C4-2B (cell line): ENCODE data around the gene CTIF.

Source experiments
- ZFX ChIP-seq: fragments of 450-650 bp; IDR thresholded peaks from 2 replicates; pipeline ENCODE4 v1.6.1; 2017
- TF ChIP-seq, protein P1 (sequence below): fragments of 450-650 bp; conservative IDR thresholded peaks from 2 replicates; pipeline ENCODE4 v1.5.1; 2017; ENCODE audit warnings: mild to moderate bottlenecking

DNA sequence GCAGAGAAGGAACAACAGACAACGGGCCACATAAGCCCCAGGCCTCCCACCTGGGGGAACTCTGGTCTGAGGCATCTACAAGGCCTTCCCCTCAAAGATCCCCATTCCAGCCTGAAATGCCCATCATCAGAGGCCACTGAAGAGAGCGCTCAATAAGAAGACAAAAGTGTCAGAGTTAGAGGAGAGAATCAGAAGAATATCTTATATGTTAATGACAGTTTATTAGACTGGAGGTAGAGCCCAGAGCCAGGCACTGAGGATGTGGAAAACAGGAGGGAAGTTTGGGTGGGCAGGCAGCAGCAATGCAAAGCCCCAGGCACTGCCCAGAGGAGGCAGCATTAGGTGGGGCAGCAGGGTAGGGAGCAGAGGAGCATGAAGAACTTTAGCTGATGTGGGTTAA, 2.9 kb upstream of the CTIF start:
- TF ChIP-seq, protein P1, sequence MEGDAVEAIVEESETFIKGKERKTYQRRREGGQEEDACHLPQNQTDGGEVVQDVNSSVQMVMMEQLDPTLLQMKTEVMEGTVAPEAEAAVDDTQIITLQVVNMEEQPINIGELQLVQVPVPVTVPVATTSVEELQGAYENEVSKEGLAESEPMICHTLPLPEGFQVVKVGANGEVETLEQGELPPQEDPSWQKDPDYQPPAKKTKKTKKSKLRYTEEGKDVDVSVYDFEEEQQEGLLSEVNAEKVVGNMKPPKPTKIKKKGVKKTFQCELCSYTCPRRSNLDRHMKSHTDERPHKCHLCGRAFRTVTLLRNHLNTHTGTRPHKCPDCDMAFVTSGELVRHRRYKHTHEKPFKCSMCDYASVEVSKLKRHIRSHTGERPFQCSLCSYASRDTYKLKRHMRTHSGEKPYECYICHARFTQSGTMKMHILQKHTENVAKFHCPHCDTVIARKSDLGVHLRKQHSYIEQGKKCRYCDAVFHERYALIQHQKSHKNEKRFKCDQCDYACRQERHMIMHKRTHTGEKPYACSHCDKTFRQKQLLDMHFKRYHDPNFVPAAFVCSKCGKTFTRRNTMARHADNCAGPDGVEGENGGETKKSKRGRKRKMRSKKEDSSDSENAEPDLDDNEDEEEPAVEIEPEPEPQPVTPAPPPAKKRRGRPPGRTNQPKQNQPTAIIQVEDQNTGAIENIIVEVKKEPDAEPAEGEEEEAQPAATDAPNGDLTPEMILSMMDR, result no peak
- no peak for TF ChIP-seq ZFX
